Ecto neural progenitor cell (in vitro differentiated cells): ENCODE results near the gene PRUNE2.
A peak's percentile ranks its signal among the peaks of the same experiment; 100 is the strongest.
"Not testable (repeated sequence)": the region's sequence is repeated elsewhere in the genome, so short reads cannot be mapped to it uniquely, and the experiment has no call there.

ENCODE experiments used
- DNase-seq: peaks from one replicate; pipeline ENCODE4 v3.0.0-alpha.2; 2018; ENCODE audit warnings: low spot score

The PRUNE2 gene

GRCh38 chr9:76905791-76906646, at the start of gene PRUNE2:
Gene PRUNE2 (minus strand): TSS chr9:76906114. CDS start chr9:76905963, 151 bp downstream.
- peak; percentile 93 for DNase-seq

- DNase-seq: not testable (repeated sequence)
These were observed 49.5 kb upstream of the PRUNE2 start for GRCh38 chr9:76955406-76955805.

- no peak for DNase-seq
These were observed 44.0 kb upstream of the PRUNE2 start for GRCh38 chr9:76949865-76950264.

GRCh38 chr9:76944011-76944410, 38.1 kb upstream of the PRUNE2 start:
- no peak for DNase-seq

GRCh38 chr9:76943054-76943453, 37.1 kb upstream of the PRUNE2 start:
- no peak for DNase-seq

GRCh38 chr9:76932757-76933156, 26.8 kb upstream of the PRUNE2 start:
- DNase-seq: no peak

- DNase-seq: no peak
These were observed 26.4 kb upstream of the PRUNE2 start for GRCh38 chr9:76932265-76932664.

GRCh38 chr9:76927540-76928240, 21.8 kb upstream of the PRUNE2 start:
- DNase-seq: no peak

- DNase-seq: no peak
These were observed 20.9 kb upstream of the PRUNE2 start for GRCh38 chr9:76926846-76927245.

GRCh38 chr9:76926324-76926741, 20.4 kb upstream of the PRUNE2 start:
- no peak for DNase-seq

GRCh38 chr9:76921165-76921564, 15.3 kb upstream of the PRUNE2 start:
- no peak for DNase-seq

GRCh38 chr9:76917299-76917698, 11.4 kb upstream of the PRUNE2 start:
- no peak for DNase-seq

- no peak for DNase-seq
These were observed 10.3 kb upstream of the PRUNE2 start for GRCh38 chr9:76916231-76916630.

GRCh38 chr9:76913467-76913866, 7.6 kb upstream of the PRUNE2 start:
- DNase-seq: no peak

GRCh38 chr9:76912636-76913275, 6.8 kb upstream of the PRUNE2 start:
- no peak for DNase-seq

GRCh38 chr9:76911971-76912370, 6.1 kb upstream of the PRUNE2 start:
- DNase-seq: no peak

GRCh38 chr9:76910861-76911260, 4.9 kb upstream of the PRUNE2 start:
- DNase-seq: no peak

GRCh38 chr9:76906647-76906975, 697 bp upstream of the PRUNE2 start:
- DNase-seq: no peak

- no peak for DNase-seq
These were observed 1.1 kb downstream of the PRUNE2 start for GRCh38 chr9:76904661-76905457.

- no peak for DNase-seq
These were observed 3.5 kb downstream of the PRUNE2 start for GRCh38 chr9:76902395-76902794.

GRCh38 chr9:76901801-76902200, 4.1 kb downstream of the PRUNE2 start:
- no peak for DNase-seq

GRCh38 chr9:76900884-76901440, 5.0 kb downstream of the PRUNE2 start:
- DNase-seq: no peak
